Jurkat, Clone E6-1 (cell line): ENCODE data around the gene TBX1.

Experiments
- DNase-seq: peaks from one replicate; pipeline ENCODE4 v3.0.0-alpha.2; 2011; ENCODE audit warnings: low read depth, low spot score
- H3K4me3 ChIP-seq: 2 replicates; pipeline ENCODE4 v1.5.1; 2011; ENCODE audit warnings: mild to moderate bottlenecking, low read length, control low read depth, moderate library complexity

The TBX1 gene

GRCh38 chr22:19748991-19749664 lies 11.4 kb upstream of the TBX1 start:
- H3K4me3 ChIP-seq: no peak overlapping the region
- no peak for DNase-seq

- DNase-seq: no peak
- H3K4me3 ChIP-seq: no peak overlapping the region
These were observed 10.7 kb upstream of the TBX1 start for GRCh38 chr22:19749876-19750275.

GRCh38 chr22:19750507-19751490 lies 9.8 kb upstream of the TBX1 start:
- DNase-seq: no peak
- H3K4me3 ChIP-seq: no peak overlapping the region

GRCh38 chr22:19751497-19752245 lies 8.9 kb upstream of the TBX1 start:
- no peak overlapping the region for H3K4me3 ChIP-seq
- no peak for DNase-seq

GRCh38 chr22:19753090-19753842 lies 7.3 kb upstream of the TBX1 start:
- no peak for DNase-seq
- H3K4me3 ChIP-seq: no peak overlapping the region

- H3K4me3 ChIP-seq: no peak overlapping the region
- no peak for DNase-seq
These were observed 6.4 kb upstream of the TBX1 start for GRCh38 chr22:19753996-19754700.

GRCh38 chr22:19754701-19755144 lies 5.9 kb upstream of the TBX1 start:
- no peak for DNase-seq
- no peak overlapping the region for H3K4me3 ChIP-seq

- H3K4me3 ChIP-seq: no peak overlapping the region
- DNase-seq: no peak
These were observed 5.3 kb upstream of the TBX1 start for GRCh38 chr22:19755145-19755710.

GRCh38 chr22:19755722-19756287 lies 4.8 kb upstream of the TBX1 start:
- no peak overlapping the region for H3K4me3 ChIP-seq
- no peak for DNase-seq

GRCh38 chr22:19756288-19757128 lies 4.1 kb upstream of the TBX1 start:
- peak; percentile 54 for DNase-seq

GRCh38 chr22:19757140-19757984 lies 3.2 kb upstream of the TBX1 start:
- peak overlapping the region; percentile 40 for H3K4me3 ChIP-seq
- no peak for DNase-seq

More at GRCh38 chr22:19756288-19757128, 4.1 kb upstream of the TBX1 start:
- H3K4me3 ChIP-seq: peak overlapping the region; percentile 40

- H3K4me3 ChIP-seq: no peak overlapping the region
- no peak for DNase-seq
These were observed 2.3 kb upstream of the TBX1 start for GRCh38 chr22:19757985-19758895.

- no peak overlapping the region for H3K4me3 ChIP-seq
- no peak for DNase-seq
These were observed 1.6 kb upstream of the TBX1 start for GRCh38 chr22:19758896-19759426.

- no peak overlapping the region for H3K4me3 ChIP-seq
- DNase-seq: no peak
These were observed 1.0 kb upstream of the TBX1 start for GRCh38 chr22:19759427-19760057.
